Measurements from ENCODE around the gene CTCF.

The CTCF gene

GRCh38 chr16:67672739-67673662 lies 110.7 kb downstream of the CTCF start:
- Histone ChIP-seq H3K36me3 (ENCODE audit: insufficient read depth, low read depth, low read length) (no peaks in the 10 kb centered on the region), H3K9ac (ENCODE audit: low read depth, low read length) (no peak overlapping the region), H3K9me3 (ENCODE audit: insufficient read depth, low read depth, low read length) (no peaks in the 10 kb centered on the region), H3K4me3 (ENCODE audit: low read length) (no peak overlapping the region), H3K27ac (ENCODE audit: low read length) (no peak overlapping the region), H3K27me3 (ENCODE audit: insufficient read depth, low read length) (no peaks in the 10 kb centered on the region), H3K4me1 (ENCODE audit: insufficient read depth, low read length) (no peaks in the 10 kb centered on the region)

DNA sequence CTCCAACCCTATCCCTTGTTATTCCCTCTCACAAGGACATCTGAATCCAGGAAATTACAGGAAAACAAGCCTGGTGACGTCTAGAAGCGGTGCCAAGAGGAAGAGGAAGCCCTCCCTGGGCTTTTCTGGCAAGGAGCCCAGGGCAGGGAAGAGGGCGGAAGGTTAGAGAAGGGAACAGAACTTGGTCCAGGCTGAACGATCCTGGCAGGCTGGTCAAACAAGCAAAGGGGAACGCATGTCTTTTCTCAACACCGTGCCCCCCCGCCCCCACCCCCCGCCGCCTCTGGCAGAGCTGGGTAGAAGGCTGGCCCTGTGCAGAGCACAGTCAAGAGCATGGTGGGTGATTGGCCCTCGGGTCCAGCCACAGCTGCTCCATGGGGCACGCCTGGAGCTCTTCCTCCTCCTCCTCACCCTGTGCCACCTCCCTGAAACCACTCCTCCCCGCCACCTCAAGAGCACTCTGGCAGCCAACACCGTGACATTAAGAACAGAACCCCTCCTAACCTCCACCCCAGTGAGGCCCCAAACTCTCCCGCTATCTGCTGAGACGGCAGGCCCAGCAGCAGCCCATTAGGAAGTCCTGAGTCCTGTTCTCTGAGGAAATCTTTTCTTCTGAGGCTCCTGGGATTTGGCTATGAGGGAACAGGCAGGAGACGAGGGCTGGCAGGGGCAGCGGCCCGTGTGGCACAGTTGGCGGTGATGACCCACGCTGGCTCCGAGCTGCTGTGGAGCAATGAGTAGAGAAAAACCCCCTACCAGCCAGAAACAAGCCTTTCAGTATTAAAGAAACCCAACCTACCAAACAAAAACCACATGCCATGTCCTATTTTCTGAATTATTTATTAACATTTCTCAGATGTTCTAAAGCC lies 111.6 kb downstream of the CTCF start:
- Histone ChIP-seq H3K4me1 (ENCODE audit: insufficient read depth, low read length) (no peaks in the 10 kb centered on the region), H3K27ac (ENCODE audit: low read length) (no peak overlapping the region), H3K9me3 (ENCODE audit: insufficient read depth, low read depth, low read length) (no peaks in the 10 kb centered on the region), H3K27me3 (ENCODE audit: insufficient read depth, low read length) (no peaks in the 10 kb centered on the region), H3K9ac (ENCODE audit: low read depth, low read length) (no peak overlapping the region), H3K4me3 (ENCODE audit: low read length) (no peak overlapping the region), H3K36me3 (ENCODE audit: insufficient read depth, low read depth, low read length) (no peaks in the 10 kb centered on the region)

GRCh38 chr16:67674851-67675578 lies 112.7 kb downstream of the CTCF start:
- Histone ChIP-seq H3K4me1 (ENCODE audit: insufficient read depth, low read length) (no peaks in the 10 kb centered on the region), H3K36me3 (ENCODE audit: insufficient read depth, low read depth, low read length) (peaks cover under 1% of the 10 kb centered on the region; the same call in 1 of the 2 replicates), H3K4me3 (ENCODE audit: low read length) (no peak overlapping the region), H3K27me3 (ENCODE audit: insufficient read depth, low read length) (no peaks in the 10 kb centered on the region), H3K9me3 (ENCODE audit: insufficient read depth, low read depth, low read length) (no peaks in the 10 kb centered on the region), H3K27ac (ENCODE audit: low read length) (no peak overlapping the region), H3K9ac (ENCODE audit: low read depth, low read length) (no peak overlapping the region)

- no peak overlapping the region for H3K9ac ChIP-seq (ENCODE audit: low read depth, low read length)
- H3K4me1 ChIP-seq (ENCODE audit: insufficient read depth, low read length), result no peaks in the 10 kb centered on the region
- no peaks in the 10 kb centered on the region for H3K27me3 ChIP-seq (ENCODE audit: insufficient read depth, low read length)
- H3K27ac ChIP-seq (ENCODE audit: low read length), result no peak overlapping the region
- H3K36me3 ChIP-seq (ENCODE audit: insufficient read depth, low read depth, low read length), result peaks cover 6% of the 10 kb centered on the region; the same call in 1 of the 2 replicates
- H3K9me3 ChIP-seq (ENCODE audit: insufficient read depth, low read depth, low read length), result no peaks in the 10 kb centered on the region
- H3K4me3 ChIP-seq (ENCODE audit: low read length), result no peak overlapping the region
Observed at GRCh38 chr16:67675579-67675935, 113.2 kb downstream of the CTCF start.

- Histone ChIP-seq H3K4me3 (ENCODE audit: low read length) (no peak overlapping the region), H3K9me3 (ENCODE audit: insufficient read depth, low read depth, low read length) (no peaks in the 10 kb centered on the region), H3K4me1 (ENCODE audit: insufficient read depth, low read length) (no peaks in the 10 kb centered on the region), H3K36me3 (ENCODE audit: insufficient read depth, low read depth, low read length) (peaks cover 10% of the 10 kb centered on the region; the same call in 1 of the 2 replicates), H3K27ac (ENCODE audit: low read length) (no peak overlapping the region), H3K27me3 (ENCODE audit: insufficient read depth, low read length) (no peaks in the 10 kb centered on the region), H3K9ac (ENCODE audit: low read depth, low read length) (no peak overlapping the region)
Observed at GRCh38 chr16:67675999-67676398, 113.7 kb downstream of the CTCF start.

- Histone ChIP-seq H3K9me3 (ENCODE audit: insufficient read depth, low read depth, low read length) (no peaks in the 10 kb centered on the region), H3K27me3 (ENCODE audit: insufficient read depth, low read length) (no peaks in the 10 kb centered on the region), H3K9ac (ENCODE audit: low read depth, low read length) (no peak overlapping the region), H3K4me3 (ENCODE audit: low read length) (no peak overlapping the region), H3K36me3 (ENCODE audit: insufficient read depth, low read depth, low read length) (peaks cover 13% of the 10 kb centered on the region; the same call in 1 of the 2 replicates), H3K27ac (ENCODE audit: low read length) (no peak overlapping the region), H3K4me1 (ENCODE audit: insufficient read depth, low read length) (no peaks in the 10 kb centered on the region)
Observed at GRCh38 chr16:67676516-67676915, 114.2 kb downstream of the CTCF start.

- no peaks in the 10 kb centered on the region for H3K27me3 ChIP-seq (ENCODE audit: insufficient read depth, low read length)
- H3K27ac ChIP-seq (ENCODE audit: low read length), result no peak overlapping the region
- H3K36me3 ChIP-seq (ENCODE audit: insufficient read depth, low read depth, low read length), result peaks cover 13% of the 10 kb centered on the region; the same call in 1 of the 2 replicates
- H3K4me3 ChIP-seq (ENCODE audit: low read length), result no peak overlapping the region
- no peaks in the 10 kb centered on the region for H3K4me1 ChIP-seq (ENCODE audit: insufficient read depth, low read length)
- H3K9me3 ChIP-seq (ENCODE audit: insufficient read depth, low read depth, low read length), result no peaks in the 10 kb centered on the region
- H3K9ac ChIP-seq (ENCODE audit: low read depth, low read length), result no peak overlapping the region
Observed at GRCh38 chr16:67676939-67677338, 114.6 kb downstream of the CTCF start.

DNA sequence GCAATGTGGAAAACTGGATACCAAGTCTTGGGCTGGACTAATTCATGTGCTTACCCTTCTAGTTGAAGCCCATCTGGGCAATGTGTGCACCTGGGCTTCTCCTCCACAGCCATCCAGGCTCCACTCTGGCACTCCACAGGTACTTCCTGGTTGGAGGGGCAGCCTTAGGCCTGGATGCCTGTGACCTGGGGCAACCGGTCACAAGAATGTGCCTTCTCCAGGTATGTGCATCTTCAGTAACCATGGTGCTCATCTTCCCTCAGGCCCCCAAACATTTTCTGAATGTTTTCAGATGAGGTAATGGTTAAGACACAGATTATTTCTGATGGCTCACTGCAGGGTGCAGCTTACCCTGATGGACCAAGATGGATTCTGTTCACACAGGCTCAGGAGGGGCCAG lies 115.4 kb downstream of the CTCF start:
- H3K4me1 ChIP-seq (ENCODE audit: insufficient read depth, low read length), result no peaks in the 10 kb centered on the region
- no peak overlapping the region for H3K9ac ChIP-seq (ENCODE audit: low read depth, low read length)
- H3K4me3 ChIP-seq (ENCODE audit: low read length), result no peak overlapping the region
- no peaks in the 10 kb centered on the region for H3K27me3 ChIP-seq (ENCODE audit: insufficient read depth, low read length)
- no peak overlapping the region for H3K27ac ChIP-seq (ENCODE audit: low read length)
- H3K36me3 ChIP-seq (ENCODE audit: insufficient read depth, low read depth, low read length), result peaks cover 13% of the 10 kb centered on the region; the same call in 1 of the 2 replicates
- H3K9me3 ChIP-seq (ENCODE audit: insufficient read depth, low read depth, low read length), result no peaks in the 10 kb centered on the region

GRCh38 chr16:67678354-67679023 lies 116.2 kb downstream of the CTCF start:
- H3K36me3 ChIP-seq (ENCODE audit: insufficient read depth, low read depth, low read length), result peaks cover 18% of the 10 kb centered on the region; the same call in 1 of the 2 replicates

GRCh38 chr16:67679935-67680897 lies 117.9 kb downstream of the CTCF start:
- no peaks in the 10 kb centered on the region for H3K27me3 ChIP-seq (ENCODE audit: insufficient read depth, low read length)
- no peak overlapping the region for H3K27ac ChIP-seq (ENCODE audit: low read length)
- H3K9ac ChIP-seq (ENCODE audit: low read depth, low read length), result no peak overlapping the region
- H3K36me3 ChIP-seq (ENCODE audit: insufficient read depth, low read depth, low read length), result peaks cover 31% of the 10 kb centered on the region; the same call in 1 of the 2 replicates
- H3K4me1 ChIP-seq (ENCODE audit: insufficient read depth, low read length), result no peaks in the 10 kb centered on the region
- no peak overlapping the region for H3K4me3 ChIP-seq (ENCODE audit: low read length)
- no peaks in the 10 kb centered on the region for H3K9me3 ChIP-seq (ENCODE audit: insufficient read depth, low read depth, low read length)

More at GRCh38 chr16:67678354-67679023, 116.2 kb downstream of the CTCF start:
- no peaks in the 10 kb centered on the region for H3K27me3 ChIP-seq (ENCODE audit: insufficient read depth, low read length)
- H3K27ac ChIP-seq (ENCODE audit: low read length), result no peak overlapping the region
- H3K4me3 ChIP-seq (ENCODE audit: low read length), result no peak overlapping the region
- H3K4me1 ChIP-seq (ENCODE audit: insufficient read depth, low read length), result no peaks in the 10 kb centered on the region
- no peaks in the 10 kb centered on the region for H3K9me3 ChIP-seq (ENCODE audit: insufficient read depth, low read depth, low read length)
- H3K9ac ChIP-seq (ENCODE audit: low read depth, low read length), result no peak overlapping the region
